ENCODE data around the gene TLCD3A.
"Not testable (repeated sequence)": the region's sequence is repeated elsewhere in the genome, so short reads cannot be mapped to it uniquely, and the experiment has no call there.

Gene TLCD3A

GRCh38 chr17:767076-767475, 34.7 kb downstream of the TLCD3A start:
- H3K27me3 ChIP-seq (ENCODE audit: insufficient read depth, low read length), result no peaks in the 10 kb centered on the region
- H3K4me3 ChIP-seq (ENCODE audit: low read depth, low read length), result no peak overlapping the region
- H3K79me2 ChIP-seq (ENCODE audit: control insufficient read depth, insufficient read depth, low read length, unreplicated experiment), result no peaks in the 10 kb centered on the region
- H3K4me1 ChIP-seq (ENCODE audit: control insufficient read depth, insufficient read depth, low read length, unreplicated experiment), result no peaks in the 10 kb centered on the region
- H3K36me3 ChIP-seq (ENCODE audit: insufficient read depth, low read length), result peaks cover 27% of the 10 kb centered on the region
- no peak overlapping the region for H3K27ac ChIP-seq (ENCODE audit: low read depth, low read length)
- H2AFZ ChIP-seq (ENCODE audit: low read length, unreplicated experiment), result no peak overlapping the region

DNA sequence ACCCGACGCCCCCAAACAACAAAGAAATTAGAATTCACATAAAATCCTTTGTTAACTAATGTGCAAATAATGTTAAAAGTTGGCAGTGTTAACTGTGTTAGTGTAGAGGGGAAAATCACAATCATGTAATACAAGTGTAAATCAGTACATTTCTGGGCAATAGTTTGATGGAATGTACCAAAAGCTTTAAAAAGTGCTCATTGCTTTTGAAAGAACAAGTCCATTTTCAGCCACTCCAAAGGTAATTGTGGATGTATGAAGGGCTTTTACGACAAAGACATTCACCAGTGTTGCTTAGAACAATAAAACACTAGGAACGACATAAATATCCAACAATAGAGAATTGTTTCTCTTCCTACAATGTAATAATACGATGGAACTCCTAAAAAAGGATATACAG, 40.6 kb downstream of the TLCD3A start:
- Histone ChIP-seq H3K27me3 (ENCODE audit: insufficient read depth, low read length) (no peaks in the 10 kb centered on the region), H3K4me3 (ENCODE audit: low read depth, low read length) (no peak overlapping the region), H3K4me1 (ENCODE audit: control insufficient read depth, insufficient read depth, low read length, unreplicated experiment) (no peaks in the 10 kb centered on the region), H3K27ac (ENCODE audit: low read depth, low read length) (no peak overlapping the region), H3K79me2 (ENCODE audit: control insufficient read depth, insufficient read depth, low read length, unreplicated experiment) (peaks cover 6% of the 10 kb centered on the region), H3K36me3 (ENCODE audit: insufficient read depth, low read length) (peaks cover 53% of the 10 kb centered on the region), H2AFZ (ENCODE audit: low read length, unreplicated experiment) (no peak overlapping the region)

DNA sequence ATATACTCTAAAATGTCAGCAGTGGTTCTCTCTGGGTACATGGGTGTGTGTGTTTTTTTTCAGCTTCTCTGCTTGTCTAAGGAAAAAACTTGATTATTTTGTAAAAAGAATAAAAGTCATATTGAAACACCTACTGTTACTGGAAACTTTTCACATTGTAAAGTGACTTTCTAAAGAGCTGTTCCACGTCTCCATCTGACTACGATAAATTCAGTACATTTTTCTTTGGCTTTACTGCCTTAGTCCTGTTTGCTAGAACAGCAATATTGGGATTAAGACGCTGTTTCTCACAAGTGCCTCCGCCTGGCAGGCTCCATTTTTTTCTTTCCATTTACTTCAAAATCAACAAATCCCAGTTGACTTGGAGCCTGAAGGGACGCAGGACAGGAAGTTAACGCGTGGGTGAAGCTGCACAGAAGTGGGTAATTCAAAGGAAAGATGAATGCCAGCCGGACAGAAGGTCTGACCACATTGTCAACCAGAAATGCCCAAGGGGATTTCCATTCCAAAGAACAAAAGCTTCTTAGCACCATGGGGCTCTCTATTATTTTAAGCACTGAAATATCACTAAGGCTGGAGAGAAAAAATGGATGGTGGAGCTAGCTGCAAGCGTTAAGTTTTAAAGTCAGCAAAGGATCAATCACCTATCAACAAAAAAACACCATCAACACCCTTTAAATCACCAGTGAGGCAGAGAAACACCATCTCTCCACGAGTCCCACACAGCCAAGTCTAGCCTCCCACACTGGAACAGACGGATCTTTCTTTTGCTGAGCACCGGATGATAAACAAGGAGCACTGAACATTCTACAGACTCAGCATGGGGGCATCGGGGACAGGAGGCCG, 41.3 kb downstream of the TLCD3A start:
- Histone ChIP-seq H3K4me1 (ENCODE audit: control insufficient read depth, insufficient read depth, low read length, unreplicated experiment) (no peaks in the 10 kb centered on the region), H2AFZ (ENCODE audit: low read length, unreplicated experiment) (no peak overlapping the region), H3K4me3 (ENCODE audit: low read depth, low read length) (no peak overlapping the region), H3K79me2 (ENCODE audit: control insufficient read depth, insufficient read depth, low read length, unreplicated experiment) (peaks cover 7% of the 10 kb centered on the region), H3K27me3 (ENCODE audit: insufficient read depth, low read length) (no peaks in the 10 kb centered on the region), H3K27ac (ENCODE audit: low read depth, low read length) (no peak overlapping the region), H3K36me3 (ENCODE audit: insufficient read depth, low read length) (peaks cover 60% of the 10 kb centered on the region)

DNA sequence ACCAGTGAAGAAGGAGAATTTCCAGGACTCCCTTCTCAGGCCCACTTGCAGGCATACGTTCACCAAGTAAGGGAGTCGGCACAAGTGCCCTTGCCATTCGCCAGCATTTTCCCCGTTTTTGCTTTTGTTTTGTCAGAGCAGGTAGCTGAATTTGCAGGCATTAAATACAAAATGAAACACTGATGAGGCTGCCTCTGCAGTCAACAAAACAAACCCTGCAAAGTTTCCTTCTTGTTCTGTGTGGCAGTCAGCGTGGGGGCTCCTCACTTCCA, 41.9 kb downstream of the TLCD3A start:
- no peak overlapping the region for H3K27ac ChIP-seq (ENCODE audit: low read depth, low read length)
- no peaks in the 10 kb centered on the region for H3K27me3 ChIP-seq (ENCODE audit: insufficient read depth, low read length)
- H3K4me3 ChIP-seq (ENCODE audit: low read depth, low read length), result no peak overlapping the region
- H3K79me2 ChIP-seq (ENCODE audit: control insufficient read depth, insufficient read depth, low read length, unreplicated experiment), result peaks cover 7% of the 10 kb centered on the region
- peaks cover 62% of the 10 kb centered on the region for H3K36me3 ChIP-seq (ENCODE audit: insufficient read depth, low read length)
- no peak overlapping the region for H2AFZ ChIP-seq (ENCODE audit: low read length, unreplicated experiment)
- no peaks in the 10 kb centered on the region for H3K4me1 ChIP-seq (ENCODE audit: control insufficient read depth, insufficient read depth, low read length, unreplicated experiment)

DNA sequence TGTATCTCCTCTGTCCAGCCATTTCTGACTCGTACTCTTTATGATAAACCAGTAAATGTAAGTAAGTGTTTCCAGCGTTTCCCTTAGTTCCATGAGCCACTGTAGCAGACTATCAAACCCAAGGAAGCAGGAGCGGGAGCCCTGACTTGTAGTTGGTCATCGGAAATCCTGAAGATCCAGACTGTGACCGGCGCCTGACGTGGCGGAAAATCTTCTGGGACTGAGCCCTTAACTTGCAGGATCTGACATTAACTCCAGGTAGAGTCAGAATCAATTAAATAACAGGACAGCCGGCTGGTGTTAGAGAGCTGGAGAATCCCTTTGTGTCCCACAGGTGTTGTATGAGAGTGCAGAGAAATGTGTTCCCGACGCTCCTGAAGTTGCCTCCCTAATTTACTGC, 45.7 kb downstream of the TLCD3A start:
- Histone ChIP-seq H3K4me1 (ENCODE audit: control insufficient read depth, insufficient read depth, low read length, unreplicated experiment) (peaks cover 8% of the 10 kb centered on the region), H3K4me3 (ENCODE audit: low read depth, low read length) (no peak overlapping the region), H3K27me3 (ENCODE audit: insufficient read depth, low read length) (no peaks in the 10 kb centered on the region), H3K27ac (ENCODE audit: low read depth, low read length) (no peak overlapping the region), H3K79me2 (ENCODE audit: control insufficient read depth, insufficient read depth, low read length, unreplicated experiment) (peaks cover 40% of the 10 kb centered on the region), H3K36me3 (ENCODE audit: insufficient read depth, low read length) (peaks cover 39% of the 10 kb centered on the region), H2AFZ (ENCODE audit: low read length, unreplicated experiment) (no peak overlapping the region)

DNA sequence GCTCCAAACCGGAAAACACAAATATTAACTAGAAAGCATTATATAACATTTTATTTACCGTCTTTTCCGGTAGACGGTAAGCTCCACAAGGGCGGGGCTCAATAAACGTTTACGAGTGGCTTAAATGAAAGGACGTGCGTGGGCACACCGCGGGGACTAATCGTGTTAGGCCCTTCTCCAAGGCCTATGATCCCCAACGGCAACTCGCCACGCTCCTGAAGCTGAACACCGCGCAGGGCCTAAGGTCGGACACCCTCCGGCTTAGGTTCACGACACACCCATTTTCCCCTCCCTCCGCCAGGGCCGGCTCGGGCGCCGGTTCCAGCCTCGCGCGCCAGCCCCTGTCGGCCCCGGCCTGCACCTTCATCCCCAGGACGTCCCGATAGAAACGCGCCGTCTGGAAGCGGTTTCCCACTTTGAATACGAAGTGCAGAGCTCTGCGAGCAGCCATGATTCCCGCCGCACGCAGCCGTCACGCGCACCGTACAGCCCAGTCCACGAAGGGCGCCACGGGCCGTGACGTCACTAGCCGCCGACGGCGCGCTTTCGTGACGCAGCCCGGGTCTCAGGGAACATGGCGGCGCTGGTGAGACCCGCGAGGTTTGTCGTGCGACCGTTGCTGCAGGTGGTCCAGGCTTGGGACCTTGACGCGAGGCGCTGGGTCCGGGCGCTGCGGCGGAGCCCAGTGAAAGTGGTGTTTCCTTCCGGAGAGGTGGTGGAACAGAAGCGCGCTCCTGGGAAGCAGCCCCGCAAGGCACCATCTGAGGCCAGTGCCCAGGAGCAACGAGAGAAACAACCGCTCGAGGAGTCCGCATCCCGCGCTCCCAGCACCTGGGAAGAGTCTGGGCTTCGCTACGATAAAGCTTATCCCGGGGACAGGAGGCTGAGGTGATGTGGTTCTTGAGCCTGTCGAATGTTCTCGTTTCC, 49.7 kb downstream of the TLCD3A start, which contains the start of the genes GLOD4 and MRM3:
TSS of gene GLOD4 (minus strand) at position 476 of the 927 bp plus-strand sequence. CDS start at position 451, 25 bp downstream.
TSS of gene MRM3 (plus strand) at position 549 of the 927 bp plus-strand sequence. CDS start at position 575, 26 bp downstream.
- Histone ChIP-seq H3K27ac (ENCODE audit: low read depth, low read length) (peak within 1 kb of the TSS; percentile 67), H2AFZ (ENCODE audit: low read length, unreplicated experiment) (peak within 1 kb of the TSS; percentile 98), H3K4me1 (ENCODE audit: control insufficient read depth, insufficient read depth, low read length, unreplicated experiment) (peaks cover 14% of the 10 kb centered on the region), H3K27me3 (ENCODE audit: insufficient read depth, low read length) (no peaks in the 10 kb centered on the region), H3K4me3 (ENCODE audit: low read depth, low read length) (peak within 1 kb of the TSS; percentile 100), H3K79me2 (ENCODE audit: control insufficient read depth, insufficient read depth, low read length, unreplicated experiment) (peaks cover 65% of the 10 kb centered on the region), H3K36me3 (ENCODE audit: insufficient read depth, low read length) (peaks cover 15% of the 10 kb centered on the region)

- peaks cover 57% of the 10 kb centered on the region for H3K79me2 ChIP-seq (ENCODE audit: control insufficient read depth, insufficient read depth, low read length, unreplicated experiment)
- peaks cover 6% of the 10 kb centered on the region for H3K36me3 ChIP-seq (ENCODE audit: insufficient read depth, low read length)
- H3K4me3 ChIP-seq (ENCODE audit: low read depth, low read length), result peak overlapping the region; percentile 100; the same call in 1 of the 2 replicates
These were observed 51.7 kb downstream of the TLCD3A start for GRCh38 chr17:784143-784542.

DNA sequence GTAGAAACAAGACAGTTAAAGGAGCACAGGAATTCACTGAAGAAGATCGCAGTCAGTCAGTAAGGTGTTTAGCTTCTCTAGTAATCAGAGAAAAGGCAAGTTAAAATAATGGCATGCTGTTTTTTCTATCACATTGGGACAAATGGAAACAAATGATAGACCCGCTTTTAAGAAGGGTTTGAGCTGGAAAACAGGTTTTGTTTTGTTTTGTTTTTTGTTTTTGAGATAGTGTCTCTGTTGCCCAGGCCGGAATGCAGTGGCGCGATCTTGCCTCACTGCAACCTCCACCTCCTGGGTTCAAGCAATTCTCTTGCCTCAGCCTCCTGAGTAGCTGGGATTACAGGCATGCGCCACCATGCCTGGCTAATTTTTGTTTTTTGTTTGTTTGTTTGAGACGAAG, 53.5 kb downstream of the TLCD3A start:
- Histone ChIP-seq H3K79me2 (ENCODE audit: control insufficient read depth, insufficient read depth, low read length, unreplicated experiment) (peaks cover 46% of the 10 kb centered on the region), H3K4me1 (ENCODE audit: control insufficient read depth, insufficient read depth, low read length, unreplicated experiment) (peaks cover 13% of the 10 kb centered on the region), H3K36me3 (ENCODE audit: insufficient read depth, low read length) (peaks cover 16% of the 10 kb centered on the region)
- not testable (repeated sequence) for H3K4me3 ChIP-seq (ENCODE audit: low read depth, low read length); H3K27ac ChIP-seq (ENCODE audit: low read depth, low read length); H3K27me3 ChIP-seq (ENCODE audit: insufficient read depth, low read length); H2AFZ ChIP-seq (ENCODE audit: low read length, unreplicated experiment)

More at GRCh38 chr17:784143-784542, 51.7 kb downstream of the TLCD3A start:
- no peak overlapping the region for H2AFZ ChIP-seq (ENCODE audit: low read length, unreplicated experiment)
- peaks cover 14% of the 10 kb centered on the region for H3K4me1 ChIP-seq (ENCODE audit: control insufficient read depth, insufficient read depth, low read length, unreplicated experiment)
- no peak overlapping the region for H3K27ac ChIP-seq (ENCODE audit: low read depth, low read length)
- no peaks in the 10 kb centered on the region for H3K27me3 ChIP-seq (ENCODE audit: insufficient read depth, low read length)

DNA sequence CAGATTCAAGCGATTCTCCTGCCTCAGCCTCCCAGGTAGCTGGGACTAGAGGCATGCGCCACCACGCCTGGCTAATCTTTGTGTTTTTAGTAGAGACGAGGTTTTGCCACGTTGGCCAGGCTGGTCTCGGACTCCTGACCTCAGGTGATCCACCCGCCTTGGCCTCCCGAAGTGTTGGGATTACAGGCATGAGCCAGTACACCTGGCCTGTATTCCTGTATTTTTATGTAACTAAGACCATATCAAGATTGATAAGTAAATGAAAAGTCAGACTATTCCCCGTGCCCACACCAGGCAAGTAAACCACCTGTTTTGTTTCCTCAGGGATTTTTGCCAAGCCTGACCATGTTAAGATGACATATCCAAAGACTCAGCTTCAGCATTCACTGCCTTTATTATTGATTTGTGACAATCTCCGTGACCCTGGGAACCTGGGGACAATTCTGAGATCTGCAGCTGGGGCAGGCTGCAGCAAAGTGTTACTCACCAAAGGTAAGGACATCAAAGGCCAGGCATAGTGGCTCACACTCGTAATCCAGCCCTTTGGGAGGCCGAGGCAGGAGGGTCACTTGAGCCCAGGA, 55.3 kb downstream of the TLCD3A start:
- H3K4me1 ChIP-seq (ENCODE audit: control insufficient read depth, insufficient read depth, low read length, unreplicated experiment), result peaks cover 8% of the 10 kb centered on the region
- H2AFZ ChIP-seq (ENCODE audit: low read length, unreplicated experiment), result no peak overlapping the region
- peaks cover 25% of the 10 kb centered on the region for H3K36me3 ChIP-seq (ENCODE audit: insufficient read depth, low read length)
- H3K79me2 ChIP-seq (ENCODE audit: control insufficient read depth, insufficient read depth, low read length, unreplicated experiment), result peaks cover 28% of the 10 kb centered on the region
- H3K4me3 ChIP-seq (ENCODE audit: low read depth, low read length), result no peak overlapping the region
- H3K27me3 ChIP-seq (ENCODE audit: insufficient read depth, low read length), result no peaks in the 10 kb centered on the region
- no peak overlapping the region for H3K27ac ChIP-seq (ENCODE audit: low read depth, low read length)

GRCh38 chr17:788551-788950, 56.2 kb downstream of the TLCD3A start:
- H2AFZ ChIP-seq (ENCODE audit: low read length, unreplicated experiment), result no peak overlapping the region
- no peak overlapping the region for H3K4me3 ChIP-seq (ENCODE audit: low read depth, low read length)
- peaks cover 26% of the 10 kb centered on the region for H3K36me3 ChIP-seq (ENCODE audit: insufficient read depth, low read length)
- H3K27ac ChIP-seq (ENCODE audit: low read depth, low read length), result no peak overlapping the region
- no peaks in the 10 kb centered on the region for H3K27me3 ChIP-seq (ENCODE audit: insufficient read depth, low read length)
- peaks cover 2% of the 10 kb centered on the region for H3K4me1 ChIP-seq (ENCODE audit: control insufficient read depth, insufficient read depth, low read length, unreplicated experiment)
- peaks cover 20% of the 10 kb centered on the region for H3K79me2 ChIP-seq (ENCODE audit: control insufficient read depth, insufficient read depth, low read length, unreplicated experiment)
